Muscle of arm (tissue), 12 donors: Measurements from ENCODE around the gene NKPD1. TPM values are rescaled to one million over a fixed set of nuclear protein-coding genes. Genes with fewer than 3 reads are reported as not detected.
"Not testable (repeated sequence)": the region's sequence is repeated elsewhere in the genome, so short reads cannot be mapped to it uniquely, and the experiment has no call there.

Source experiments
- DNase-seq: peaks from one replicate; pipeline ENCODE4 v3.0.0-alpha.2; 2013
- polyA plus RNA-seq, 12 donors: library from polyadenylated mRNA; unstranded; fragments of 120-200 nt; gene quantifications; one replicate each; pipeline ENCODE4 v1.2.1, GENCODE V29; 2013; ENCODE audit not compliant: insufficient read length in 12 of 12

Gene NKPD1
- polyA plus RNA-seq, 12 donors = 0.07 to 1.1 (median 0.12) TPM; not detected in 3

GRCh38 chr19:45119582-45119981 lies 41.2 kb downstream of the NKPD1 start:
- no peak for DNase-seq

DNA sequence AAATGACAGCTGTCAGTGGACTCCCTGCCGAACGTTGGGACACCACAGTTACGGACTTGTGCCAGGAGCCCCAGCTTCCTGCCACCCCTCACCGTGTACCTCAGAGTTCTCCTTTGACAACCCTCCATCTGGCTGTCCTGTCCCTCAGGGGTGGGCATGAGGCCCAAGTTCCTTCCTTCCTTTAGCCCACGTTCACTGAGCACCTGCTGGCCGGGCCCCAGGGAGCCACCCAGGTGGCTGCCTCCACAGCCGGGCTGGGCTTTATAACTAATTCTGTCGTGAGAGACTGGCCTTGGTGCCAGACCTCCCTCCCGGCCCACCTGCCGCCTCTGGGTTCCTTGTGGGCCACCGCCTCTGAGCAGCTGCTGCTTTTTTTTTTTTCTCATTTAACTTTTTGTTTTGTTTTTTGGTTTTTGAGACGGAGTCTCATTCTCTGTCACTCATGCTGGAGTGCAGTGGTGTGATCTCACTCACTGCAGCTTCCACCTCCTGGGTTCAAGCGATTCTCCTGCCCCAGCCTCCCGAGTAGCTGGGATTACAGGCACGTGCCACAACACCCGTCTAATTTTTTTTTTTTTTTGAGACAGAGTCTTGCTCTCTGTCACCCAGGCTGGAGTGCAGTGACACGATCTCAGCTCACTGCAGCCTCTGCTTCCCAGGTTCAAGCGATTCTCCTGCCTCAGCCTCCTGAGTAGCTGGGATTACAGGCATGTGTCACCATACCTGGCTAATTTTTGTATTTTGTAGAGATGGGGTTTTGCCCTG lies 42.0 kb downstream of the NKPD1 start:
- not testable (repeated sequence) for DNase-seq

DNA sequence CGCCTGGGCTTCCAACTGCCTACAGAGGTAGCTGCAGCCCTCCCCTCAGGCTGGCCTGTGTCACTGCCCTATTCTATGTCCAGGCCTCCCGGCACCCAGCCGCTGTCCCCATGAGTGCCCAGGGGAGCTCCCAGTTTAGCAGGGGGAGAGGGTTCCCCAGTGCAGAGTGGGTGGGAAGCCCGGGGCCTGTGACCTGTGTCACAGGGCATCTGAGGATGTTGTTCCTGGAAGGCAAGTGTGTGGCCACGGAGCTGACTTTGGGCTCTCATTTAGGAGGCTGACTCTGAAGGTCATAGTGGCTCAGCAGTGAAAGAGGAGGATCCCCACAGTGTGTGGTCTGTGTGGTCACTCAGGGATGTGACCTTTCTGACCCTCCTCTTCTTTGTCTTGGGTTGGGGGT lies 42.7 kb downstream of the NKPD1 start:
- DNase-seq = no peak

GRCh38 chr19:45117671-45118070 lies 43.1 kb downstream of the NKPD1 start:
- DNase-seq = no peak

GRCh38 chr19:45117167-45117594 lies 43.6 kb downstream of the NKPD1 start:
- no peak for DNase-seq

DNA sequence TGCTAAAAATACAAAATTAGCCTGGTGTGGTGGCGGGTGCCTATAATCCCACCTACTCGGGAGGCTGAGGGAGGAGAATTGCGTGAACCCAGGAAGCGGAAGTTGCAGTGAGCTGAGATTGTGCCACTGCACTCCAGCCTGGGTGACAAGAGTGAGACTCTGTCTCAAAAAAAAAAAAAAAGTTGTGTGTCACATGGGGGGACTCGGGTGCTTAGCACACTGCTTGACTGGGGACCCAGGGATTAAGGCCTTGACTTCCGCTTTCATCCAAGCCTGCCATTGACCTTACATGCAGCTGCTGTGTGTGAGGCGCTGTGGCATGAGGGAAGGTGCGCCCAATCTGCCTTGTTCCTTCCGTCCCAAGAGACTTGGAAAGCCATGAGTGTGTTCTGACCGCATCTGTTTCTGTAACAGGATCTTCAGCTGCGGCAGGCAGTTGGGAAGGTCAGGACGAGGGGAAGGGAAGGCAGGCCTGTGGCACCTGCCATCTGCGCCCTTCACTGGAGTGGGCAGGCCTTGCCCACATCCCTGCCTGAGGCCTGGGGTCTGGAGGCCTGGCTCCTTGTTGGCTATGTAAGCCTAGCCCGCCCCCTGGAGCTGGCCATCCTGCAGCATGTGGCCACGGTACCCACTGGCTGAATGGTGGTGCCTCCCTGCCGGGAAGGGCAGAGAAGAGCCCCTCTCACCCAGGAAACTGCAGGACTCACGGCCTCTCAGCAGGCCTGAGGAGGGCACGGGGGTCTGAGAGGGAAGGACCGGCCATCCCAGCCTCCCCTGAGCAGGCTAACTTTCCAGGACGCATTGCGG lies 44.8 kb downstream of the NKPD1 start:
- DNase-seq = no peak

DNA sequence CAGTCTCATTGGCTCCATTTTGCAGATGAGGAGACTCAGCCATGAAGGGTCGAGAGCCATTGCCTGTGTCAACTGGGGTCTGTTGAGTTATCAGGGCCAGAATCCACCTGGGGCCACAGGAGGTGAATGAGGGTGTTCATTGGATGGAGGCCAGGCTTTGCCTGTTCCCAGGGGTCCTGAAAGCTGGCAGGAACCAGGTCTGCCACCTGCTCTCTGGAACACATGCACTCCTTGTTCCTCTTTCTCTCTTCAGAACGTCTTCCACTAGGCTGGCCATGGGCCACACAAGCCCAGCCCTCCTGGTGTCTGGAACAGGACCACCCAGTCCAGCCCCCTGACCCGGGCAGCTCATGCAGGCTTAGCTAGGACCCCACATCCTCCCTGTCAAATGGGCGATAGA lies 46.7 kb downstream of the NKPD1 start:
- DNase-seq = no peak

GRCh38 chr19:45113628-45114027 lies 47.2 kb downstream of the NKPD1 start:
- no peak for DNase-seq

DNA sequence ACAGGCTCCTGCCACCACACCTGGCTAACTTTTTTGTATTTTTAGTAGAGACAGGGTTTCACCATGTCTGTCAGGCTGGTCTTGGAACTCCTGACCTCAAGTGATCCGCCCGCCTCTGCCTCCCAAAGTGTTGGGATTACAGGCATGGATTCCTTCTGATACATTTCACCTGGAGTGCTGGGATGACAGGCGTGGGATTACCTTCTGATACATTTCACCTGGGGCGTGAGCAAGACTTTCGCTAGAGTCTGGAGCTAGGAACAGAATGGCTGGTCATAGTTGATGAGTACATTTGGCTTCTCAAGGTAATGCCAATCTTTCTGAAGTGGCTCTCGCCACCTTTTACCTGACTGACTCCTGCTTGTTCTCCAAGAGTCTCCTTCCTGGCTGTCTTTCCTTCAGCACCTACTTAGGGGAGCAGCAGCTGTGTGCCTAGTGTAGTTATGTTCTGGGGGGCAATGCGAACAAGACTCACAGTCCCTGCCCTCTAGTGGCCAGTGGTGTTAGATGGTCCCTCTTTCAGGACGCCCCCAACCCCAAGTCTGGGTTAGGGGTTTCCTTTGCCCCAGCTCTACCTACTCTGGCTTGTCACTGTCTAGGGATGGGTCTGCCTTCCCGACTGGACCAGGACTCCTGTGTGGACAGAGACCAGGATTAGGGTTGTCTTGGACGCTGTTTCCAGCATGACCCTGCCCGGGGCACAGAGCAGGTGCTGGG lies 48.5 kb downstream of the NKPD1 start:
- DNase-seq = no peak

Other genes with a start within 250 kb of the NKPD1 start
- 10 to 100 TPM in 10 of 12 donors, 1 to 10 TPM in 1, not detected in 1; 7.9 to 62.6 (median 15.9) TPM for gene APOC1, start 246.4 kb downstream of the NKPD1 start, polyA plus RNA-seq
- under 1 TPM in 2 of 12 donors, not detected in 10; 0.40 to 0.41 TPM for gene APOC4, start 218.7 kb downstream of the NKPD1 start, polyA plus RNA-seq
- gene APOC2, start 214.9 kb downstream of the NKPD1 start, polyA plus RNA-seq = 1 to 10 TPM in 3 of 12 donors, under 1 TPM in 5, not detected in 4; 0.30 to 6.5 (median 0.72) TPM
- 10 to 100 TPM in 11 of 12 donors, not detected in 1; 44.9 to 93.6 (median 54.1) TPM for gene CLPTM1, start 205.6 kb downstream of the NKPD1 start, polyA plus RNA-seq
- gene RELB, start 159.5 kb downstream of the NKPD1 start, polyA plus RNA-seq = 10 to 100 TPM in 1 of 12 donors, 1 to 10 TPM in 10, not detected in 1; 2.7 to 11.7 (median 4.6) TPM
- 10 to 100 TPM in 11 of 12 donors, not detected in 1; 35.7 to 78.3 (median 40.6) TPM for gene CLASRP, start 121.9 kb downstream of the NKPD1 start, polyA plus RNA-seq
- gene ZNF296, start 84.5 kb downstream of the NKPD1 start, polyA plus RNA-seq = 1 to 10 TPM in 3 of 12 donors, under 1 TPM in 7, not detected in 2; 0.25 to 2.2 (median 0.54) TPM
- gene GEMIN7, start 81.7 kb downstream of the NKPD1 start, polyA plus RNA-seq = 10 to 100 TPM in 11 of 12 donors, not detected in 1; 14.0 to 26.1 (median 22.3) TPM
- 10 to 100 TPM in 11 of 12 donors, not detected in 1; 15.0 to 43.3 (median 20.3) TPM for gene PPP1R37, start 67.8 kb downstream of the NKPD1 start, polyA plus RNA-seq
- gene TRAPPC6A, start 17.3 kb upstream of the NKPD1 start, polyA plus RNA-seq = 10 to 100 TPM in 11 of 12 donors, not detected in 1; 15.1 to 89.5 (median 19.8) TPM
- gene BLOC1S3, start 17.8 kb upstream of the NKPD1 start, polyA plus RNA-seq = 1 to 10 TPM in 11 of 12 donors, not detected in 1; 5.2 to 9.1 (median 6.8) TPM
- 1 to 10 TPM in 7 of 12 donors, under 1 TPM in 3, not detected in 2; 0.53 to 2.0 (median 1.1) TPM for gene EXOC3L2, start 84.4 kb upstream of the NKPD1 start, polyA plus RNA-seq
- gene MARK4, start 90.3 kb upstream of the NKPD1 start, polyA plus RNA-seq = 10 to 100 TPM; 23.7 to 90.9 (median 30.3) TPM
- gene CKM, start 161.9 kb upstream of the NKPD1 start, polyA plus RNA-seq = 1,000 to 10,000 TPM; 1,044 to 4,317 (median 2,408) TPM
- gene KLC3, start 179.8 kb upstream of the NKPD1 start, polyA plus RNA-seq = 10 to 100 TPM in 1 of 12 donors, 1 to 10 TPM in 2, under 1 TPM in 6, not detected in 3; 0.12 to 23.1 (median 0.25) TPM
- 10 to 100 TPM in 11 of 12 donors, not detected in 1; 12.1 to 30.6 (median 15.7) TPM for gene ERCC2, start 209.6 kb upstream of the NKPD1 start, polyA plus RNA-seq
- gene PPP1R13L, start 244.1 kb upstream of the NKPD1 start, polyA plus RNA-seq = 10 to 100 TPM in 3 of 12 donors, 1 to 10 TPM in 8, not detected in 1; 2.4 to 48.5 (median 4.8) TPM
- gene POLR1G, start 245.7 kb upstream of the NKPD1 start, polyA plus RNA-seq = 10 to 100 TPM in 1 of 12 donors, 1 to 10 TPM in 10, not detected in 1; 2.9 to 22.4 (median 3.8) TPM